NCI-H1092 treated with DMSO at 0.1 percent for 48 hours (cell line): ENCODE measurements around the gene ELMO3.

Experiments used
- DNase-seq: peaks from one replicate; lab custom pipeline; 2025; lab: John Stamatoyannopoulos, UW

ELMO3 gene

DNA sequence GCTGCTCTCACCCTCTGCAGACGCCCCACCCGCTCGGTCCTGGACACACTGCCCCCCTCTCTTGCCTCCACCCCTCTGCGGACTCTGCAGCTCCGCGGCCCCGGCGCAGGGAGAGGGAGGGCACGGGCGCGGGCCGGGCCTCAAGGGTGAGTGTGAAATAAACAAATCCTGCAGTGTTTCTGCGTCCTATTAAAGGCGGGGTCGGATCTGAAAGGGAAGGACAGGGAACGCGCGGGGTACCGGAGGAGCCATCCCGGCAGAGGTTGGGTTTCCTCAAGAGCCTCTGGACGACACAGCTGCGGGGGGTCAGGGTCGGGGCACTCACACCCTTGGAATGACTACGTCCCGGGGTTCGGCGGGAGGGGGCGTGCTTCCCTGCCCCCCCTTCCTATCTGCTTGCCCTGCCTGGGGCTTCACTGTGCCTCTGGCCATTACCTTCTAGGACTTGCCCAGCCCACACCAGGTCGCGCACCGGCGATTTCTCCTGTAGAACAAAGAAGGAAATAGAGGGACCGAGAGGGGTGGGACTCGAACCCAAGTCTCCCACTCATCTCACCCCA is 34.9 kb upstream of the ELMO3 start:
- peak; percentile 59 for DNase-seq

DNA sequence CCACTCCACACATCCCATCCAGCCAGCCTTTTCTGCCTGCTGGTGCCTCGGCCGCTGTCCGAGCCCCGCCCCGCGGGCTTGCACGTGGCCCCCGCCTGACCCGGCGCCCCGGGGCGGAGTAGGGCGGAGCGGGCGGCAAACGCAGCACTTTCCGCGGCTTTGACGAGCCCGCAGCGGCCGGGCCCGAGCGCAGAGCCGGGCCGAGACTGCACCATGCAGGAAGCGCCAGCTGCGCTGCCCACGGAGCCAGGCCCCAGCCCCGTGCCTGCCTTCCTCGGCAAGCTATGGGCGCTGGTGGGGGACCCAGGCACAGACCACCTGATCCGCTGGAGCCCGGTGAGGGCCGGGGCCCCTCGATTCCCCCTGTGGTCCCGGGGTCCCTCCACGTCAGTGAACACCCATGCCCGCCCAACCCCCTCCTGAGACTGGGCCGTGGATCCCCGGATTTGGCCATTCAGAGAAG is 34.3 kb upstream of the ELMO3 start, which contains the start of gene HSF4:
Gene HSF4, plus strand, starts transcription at position 147 of the 463 bp plus-strand sequence. Its CDS starts 67 bp downstream, at position 214.
- DNase-seq = no peak

DNA sequence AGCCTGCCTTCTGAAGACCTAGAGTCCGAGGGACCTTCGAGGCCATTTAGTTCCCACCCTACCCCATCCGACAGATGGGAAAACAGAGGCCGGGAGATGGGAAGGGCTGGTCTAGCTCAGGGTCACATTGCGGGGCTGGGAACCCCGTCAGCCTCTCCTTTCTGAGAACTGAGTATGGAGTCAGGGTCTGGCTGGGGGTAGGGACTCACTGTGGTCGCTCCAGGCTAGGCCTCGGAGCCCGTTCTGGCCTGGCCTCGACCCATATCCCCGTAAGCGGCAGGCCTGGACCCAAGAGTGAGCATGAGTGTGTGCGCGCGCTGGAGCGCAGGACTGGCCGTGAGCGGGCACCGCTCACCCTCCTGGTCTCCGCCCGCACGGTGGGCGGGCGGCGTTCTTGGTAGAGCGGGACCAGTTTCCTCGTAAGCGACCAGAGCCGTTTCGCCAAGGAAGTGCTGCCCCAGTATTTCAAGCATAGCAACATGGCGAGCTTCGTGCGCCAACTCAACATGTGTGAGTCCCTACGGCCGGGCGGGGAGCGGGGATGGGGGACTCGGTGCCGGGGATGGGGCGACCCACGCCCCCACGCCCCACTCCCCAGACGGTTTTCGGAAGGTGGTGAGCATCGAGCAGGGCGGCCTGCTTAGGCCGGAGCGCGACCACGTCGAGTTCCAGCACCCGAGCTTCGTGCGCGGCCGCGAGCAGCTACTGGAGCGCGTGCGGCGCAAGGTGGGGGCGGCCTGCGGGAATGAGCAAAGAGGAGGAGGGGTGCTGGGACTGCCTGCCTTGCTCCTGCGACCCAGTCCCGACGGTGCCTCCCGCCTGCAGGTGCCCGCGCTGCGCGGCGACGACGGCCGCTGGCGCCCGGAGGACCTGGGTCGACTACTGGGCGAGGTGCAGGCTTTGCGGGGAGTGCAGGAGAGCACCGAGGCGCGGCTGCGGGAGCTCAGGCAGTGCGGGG is 33.5 kb upstream of the ELMO3 start:
- DNase-seq = no peak

DNA sequence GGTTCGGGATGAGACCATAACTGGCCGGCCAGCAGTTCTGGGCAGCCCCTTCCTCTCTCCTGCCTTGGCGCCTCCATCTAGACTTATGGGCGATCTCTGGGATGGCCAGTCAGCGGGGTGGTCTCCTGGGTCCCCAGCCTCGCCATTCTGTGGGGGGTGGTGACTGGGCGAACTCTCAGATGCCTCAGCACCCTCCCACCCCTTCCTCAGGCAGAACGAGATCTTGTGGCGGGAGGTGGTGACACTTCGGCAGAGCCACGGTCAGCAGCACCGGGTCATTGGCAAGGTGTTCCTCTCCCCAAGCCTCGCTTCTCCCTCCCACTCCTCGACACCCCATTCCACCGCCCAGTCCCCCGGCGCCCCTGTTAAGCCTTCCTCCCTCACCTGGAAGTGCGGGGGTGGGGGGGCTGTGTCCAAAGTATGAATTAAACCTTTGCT is 32.8 kb upstream of the ELMO3 start:
- no peak for DNase-seq

DNA sequence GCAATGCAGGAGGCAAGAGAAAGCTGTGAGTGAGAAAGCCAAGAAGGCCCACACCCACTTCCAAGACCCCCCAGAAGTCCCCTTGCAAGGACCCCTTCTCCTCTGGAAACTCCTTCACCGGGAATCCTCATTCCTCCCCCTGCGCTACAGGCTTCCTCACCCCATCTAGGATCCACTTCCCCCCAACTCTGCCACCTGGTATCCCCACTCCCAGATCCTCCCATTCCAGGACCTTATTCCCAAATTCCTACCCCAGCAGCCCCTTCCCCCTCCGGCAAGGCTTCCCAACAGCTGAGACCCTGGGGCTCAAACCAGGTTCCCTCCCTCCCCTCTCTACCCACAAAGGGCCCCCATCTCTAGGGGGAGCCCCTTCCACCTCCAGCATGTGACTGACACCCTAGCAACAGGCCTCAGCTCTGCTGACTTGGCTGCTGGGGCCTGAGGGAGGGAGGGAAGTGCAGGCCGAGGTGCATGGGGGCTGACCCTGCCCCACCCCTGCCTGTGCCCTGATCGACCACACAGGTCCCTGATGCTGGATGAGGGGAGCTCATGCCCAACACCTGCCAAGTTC is 32.2 kb upstream of the ELMO3 start:
- DNase-seq = no peak

DNA sequence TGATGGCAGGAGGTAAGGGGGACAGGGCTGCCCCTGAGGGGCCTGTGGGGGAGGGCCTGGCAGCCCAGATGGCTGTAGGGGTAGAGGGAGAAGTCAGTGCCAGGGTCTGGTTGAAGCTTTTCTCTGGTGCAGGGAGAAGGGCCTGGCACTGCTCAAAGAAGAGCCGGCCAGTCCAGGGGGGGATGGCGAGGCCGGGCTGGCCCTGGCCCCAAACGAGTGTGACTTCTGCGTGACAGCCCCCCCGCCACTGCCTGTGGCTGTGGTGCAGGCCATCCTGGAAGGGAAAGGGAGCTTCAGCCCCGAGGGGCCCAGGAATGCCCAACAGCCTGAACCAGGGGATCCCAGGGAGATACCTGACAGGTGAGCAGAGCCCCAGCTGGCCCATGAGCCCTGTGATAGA is 31.3 kb upstream of the ELMO3 start:
- DNase-seq = no peak

DNA sequence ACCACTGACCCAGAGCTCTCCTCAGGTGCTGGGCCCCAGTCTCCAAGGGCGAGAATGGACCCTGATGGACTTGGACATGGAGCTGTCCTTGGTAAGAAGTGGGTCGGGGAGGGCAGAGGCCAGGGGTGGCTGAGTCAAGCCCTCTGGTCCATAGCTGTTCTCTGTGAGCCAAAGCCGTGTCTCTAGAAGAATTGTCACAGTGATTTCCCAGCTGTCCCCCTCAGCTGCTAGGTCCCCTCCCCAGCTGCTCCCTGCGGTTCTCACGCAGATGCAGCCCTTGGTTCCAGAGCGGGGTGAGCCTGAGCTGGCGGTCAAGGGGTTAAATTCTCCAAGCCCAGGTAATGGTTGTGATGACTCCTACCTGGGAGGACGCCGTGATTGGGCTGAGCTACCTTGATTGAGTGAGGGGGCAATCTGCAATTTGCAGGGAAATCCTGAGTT is 29.9 kb upstream of the ELMO3 start:
- no peak for DNase-seq

DNA sequence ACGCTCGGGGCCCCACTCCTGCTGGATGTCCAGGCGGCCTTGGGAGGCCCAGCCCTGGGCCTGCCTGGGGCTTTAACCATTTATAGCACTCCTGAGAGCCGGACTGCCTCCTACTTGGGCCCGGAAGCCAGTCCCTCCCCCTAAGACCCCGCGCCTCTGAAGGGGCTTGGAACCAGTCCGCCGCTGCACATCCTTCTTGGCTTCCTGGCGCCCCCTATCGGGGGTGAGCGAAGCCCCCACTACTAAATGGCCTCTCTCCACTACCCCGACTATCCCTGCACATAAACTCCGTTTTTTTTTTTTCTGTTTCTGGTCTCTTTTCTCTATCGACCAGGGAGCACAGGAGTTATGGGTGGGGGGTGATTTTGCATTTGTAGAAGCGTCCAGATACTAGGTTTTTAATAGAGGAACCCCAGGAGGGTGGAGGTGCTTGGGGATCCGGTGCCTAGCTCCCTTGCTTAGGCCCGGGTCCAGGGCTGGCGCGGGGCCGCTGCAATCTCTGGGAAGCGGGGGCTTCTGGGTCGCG is 29.2 kb upstream of the ELMO3 start:
- no peak for DNase-seq

DNA sequence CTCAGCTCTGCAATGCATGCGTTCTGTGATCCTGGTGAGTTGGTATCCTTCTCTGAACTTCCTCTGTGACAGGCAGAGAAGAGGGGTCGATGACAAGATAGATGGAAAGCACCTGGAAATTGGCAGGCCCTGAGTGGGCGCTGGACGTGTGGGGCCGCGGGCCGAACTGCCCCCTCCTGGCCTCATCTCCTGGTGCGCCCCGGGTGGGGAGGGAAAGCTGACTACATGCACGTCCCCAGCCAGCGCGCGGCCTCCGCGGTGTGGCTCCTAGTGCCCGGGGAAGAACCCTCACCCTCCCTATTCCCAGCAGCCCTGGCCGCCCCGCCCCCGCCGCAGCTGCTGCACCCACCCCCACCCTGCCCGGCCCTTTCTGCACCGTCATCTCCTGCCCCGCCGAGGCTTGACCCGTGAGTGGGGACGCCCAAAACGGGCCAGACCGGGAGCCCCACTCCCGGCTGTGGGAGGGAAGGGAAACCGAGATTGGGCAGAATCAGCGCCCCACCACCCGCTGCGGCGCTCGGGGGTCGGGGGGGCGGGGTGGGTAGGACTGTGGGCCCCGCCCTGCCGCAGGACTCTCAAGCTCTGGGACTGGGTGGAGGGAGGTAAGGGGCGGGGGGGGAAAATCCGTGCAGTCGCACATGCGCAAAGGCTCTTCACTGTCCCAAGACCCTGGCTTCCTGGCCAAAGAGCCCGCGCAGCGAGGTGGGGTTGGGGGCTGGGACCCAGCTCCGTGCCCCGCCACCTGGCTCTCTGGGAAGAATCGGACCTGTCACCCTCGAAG is 28.6 kb upstream of the ELMO3 start, which contains the start of gene NOL3:
Gene NOL3, plus strand, starts transcription at position 371 of the 781 bp plus-strand sequence.
- DNase-seq = no peak

DNA sequence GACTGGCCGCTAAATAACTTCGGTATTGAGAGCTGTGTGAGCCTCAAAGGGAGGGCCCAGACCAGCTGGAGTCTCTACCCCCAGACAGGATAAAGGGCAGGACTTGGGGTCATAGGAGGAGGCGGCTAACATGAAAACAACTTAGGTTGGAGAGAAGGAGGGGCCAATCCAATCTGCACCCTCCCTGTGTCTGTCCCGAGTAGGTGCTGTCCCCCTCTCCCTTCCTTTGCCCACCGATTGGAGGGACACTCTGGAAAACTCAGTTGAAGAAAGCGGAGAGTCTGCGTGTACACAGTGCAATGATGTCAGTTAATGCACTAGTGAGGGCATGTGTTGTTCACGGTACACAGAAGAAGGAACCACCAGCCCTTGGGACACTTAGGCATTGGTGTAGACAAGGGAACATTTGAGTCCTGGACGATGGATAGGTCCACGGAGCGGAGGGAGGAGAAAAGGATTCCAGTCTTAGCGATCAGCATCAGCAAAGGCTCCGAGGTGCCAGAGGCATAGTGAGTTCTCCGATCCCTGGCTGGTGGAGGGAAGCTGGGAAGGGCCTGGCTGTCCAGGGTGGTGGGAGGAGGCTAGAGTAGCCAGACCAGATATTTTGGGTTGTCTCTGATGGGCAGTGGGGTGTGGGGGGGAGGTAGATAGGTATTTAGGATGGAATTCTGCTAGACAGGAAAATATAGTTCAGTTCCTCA is 27.8 kb upstream of the ELMO3 start:
- DNase-seq = no peak

DNA sequence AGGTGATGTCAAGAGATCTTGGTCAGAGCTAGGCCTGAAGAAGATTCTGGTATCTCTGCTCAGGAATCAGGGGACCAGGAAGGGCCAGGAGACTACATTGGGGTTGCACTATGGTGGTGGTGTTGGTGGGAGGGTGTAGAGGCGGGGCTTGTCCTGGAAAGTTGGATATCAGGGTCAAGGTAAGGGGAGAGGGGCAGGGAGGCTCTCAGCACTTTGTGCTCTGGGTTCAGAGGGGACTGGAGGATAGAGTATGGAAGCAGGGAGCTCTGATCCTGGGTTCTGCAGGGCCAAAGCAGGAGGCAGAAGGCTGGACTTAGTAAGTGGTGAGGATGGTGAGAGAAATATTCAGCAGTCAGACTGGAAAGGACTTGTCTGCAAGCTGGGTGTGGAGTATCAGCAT is 25.6 kb upstream of the ELMO3 start:
- DNase-seq = no peak

DNA sequence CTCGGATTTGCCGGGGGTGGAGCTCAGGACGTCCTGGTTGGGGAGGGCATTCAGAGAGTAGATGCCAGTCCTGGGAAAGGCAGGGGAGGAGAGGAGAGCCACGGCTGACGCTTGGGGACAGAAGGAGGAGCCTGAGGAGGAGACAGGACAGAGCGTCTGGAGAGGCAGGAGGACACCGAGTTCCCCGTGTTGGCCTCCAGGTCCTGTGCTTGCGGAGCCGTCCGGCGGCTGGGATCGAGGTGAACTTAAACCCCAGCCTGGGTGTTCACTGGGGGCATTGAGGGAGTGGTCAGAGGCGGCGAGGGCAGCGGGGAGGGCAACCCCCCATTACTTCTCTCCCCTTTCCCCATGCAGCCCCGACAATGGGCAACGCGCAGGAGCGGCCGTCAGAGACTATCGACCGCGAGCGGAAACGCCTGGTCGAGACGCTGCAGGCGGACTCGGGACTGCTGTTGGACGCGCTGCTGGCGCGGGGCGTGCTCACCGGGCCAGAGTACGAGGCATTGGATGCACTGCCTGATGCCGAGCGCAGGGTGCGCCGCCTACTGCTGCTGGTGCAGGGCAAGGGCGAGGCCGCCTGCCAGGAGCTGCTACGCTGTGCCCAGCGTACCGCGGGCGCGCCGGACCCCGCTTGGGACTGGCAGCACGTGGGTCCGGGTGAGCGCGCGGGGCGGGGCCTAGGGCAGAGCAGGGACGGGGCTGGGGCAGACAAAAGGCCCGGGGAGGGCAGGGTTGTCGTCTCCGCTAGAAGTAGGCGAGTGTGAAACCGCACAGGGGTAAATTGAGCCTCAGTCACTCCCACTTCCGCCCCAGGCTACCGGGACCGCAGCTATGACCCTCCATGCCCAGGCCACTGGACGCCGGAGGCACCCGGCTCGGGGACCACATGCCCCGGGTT is 24.9 kb upstream of the ELMO3 start:
- DNase-seq = peak; percentile 66

DNA sequence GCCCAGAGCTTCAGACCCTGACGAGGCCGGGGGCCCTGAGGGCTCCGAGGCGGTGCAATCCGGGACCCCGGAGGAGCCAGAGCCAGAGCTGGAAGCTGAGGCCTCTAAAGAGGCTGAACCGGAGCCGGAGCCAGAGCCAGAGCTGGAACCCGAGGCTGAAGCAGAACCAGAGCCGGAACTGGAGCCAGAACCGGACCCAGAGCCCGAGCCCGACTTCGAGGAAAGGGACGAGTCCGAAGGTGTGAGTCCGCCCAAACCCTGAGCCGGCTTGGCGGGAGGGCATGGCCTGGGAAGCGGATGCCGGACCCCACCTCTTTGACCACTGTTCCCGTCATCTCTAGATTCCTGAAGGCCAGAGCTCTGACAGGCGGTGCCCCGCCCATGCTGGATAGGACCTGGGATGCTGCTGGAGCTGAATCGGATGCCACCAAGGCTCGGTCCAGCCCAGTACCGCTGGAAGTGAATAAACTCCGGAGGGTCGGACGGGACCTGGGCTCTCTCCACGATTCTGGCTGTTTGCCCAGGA is 24.2 kb upstream of the ELMO3 start:
- DNase-seq = no peak

DNA sequence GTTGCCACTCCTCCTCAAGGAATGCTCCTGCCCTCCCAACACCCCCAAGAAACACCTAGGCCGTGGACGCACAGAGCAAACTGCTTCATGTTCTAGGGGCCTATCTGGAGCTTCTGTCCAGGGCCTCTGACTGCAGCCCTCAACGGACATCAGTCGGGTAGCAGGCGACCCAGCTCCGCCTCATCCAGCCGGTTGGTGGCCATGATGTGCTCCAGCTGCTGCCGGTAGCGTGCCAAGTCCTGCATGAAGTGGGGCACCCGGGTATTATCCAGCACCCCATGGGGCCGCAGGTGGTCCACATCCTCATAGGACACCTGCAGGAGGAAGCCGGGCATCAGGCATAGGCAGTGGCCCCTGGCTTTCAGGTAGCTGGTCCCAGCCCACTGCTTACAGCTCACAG is 22.3 kb upstream of the ELMO3 start:
- no peak for DNase-seq

DNA sequence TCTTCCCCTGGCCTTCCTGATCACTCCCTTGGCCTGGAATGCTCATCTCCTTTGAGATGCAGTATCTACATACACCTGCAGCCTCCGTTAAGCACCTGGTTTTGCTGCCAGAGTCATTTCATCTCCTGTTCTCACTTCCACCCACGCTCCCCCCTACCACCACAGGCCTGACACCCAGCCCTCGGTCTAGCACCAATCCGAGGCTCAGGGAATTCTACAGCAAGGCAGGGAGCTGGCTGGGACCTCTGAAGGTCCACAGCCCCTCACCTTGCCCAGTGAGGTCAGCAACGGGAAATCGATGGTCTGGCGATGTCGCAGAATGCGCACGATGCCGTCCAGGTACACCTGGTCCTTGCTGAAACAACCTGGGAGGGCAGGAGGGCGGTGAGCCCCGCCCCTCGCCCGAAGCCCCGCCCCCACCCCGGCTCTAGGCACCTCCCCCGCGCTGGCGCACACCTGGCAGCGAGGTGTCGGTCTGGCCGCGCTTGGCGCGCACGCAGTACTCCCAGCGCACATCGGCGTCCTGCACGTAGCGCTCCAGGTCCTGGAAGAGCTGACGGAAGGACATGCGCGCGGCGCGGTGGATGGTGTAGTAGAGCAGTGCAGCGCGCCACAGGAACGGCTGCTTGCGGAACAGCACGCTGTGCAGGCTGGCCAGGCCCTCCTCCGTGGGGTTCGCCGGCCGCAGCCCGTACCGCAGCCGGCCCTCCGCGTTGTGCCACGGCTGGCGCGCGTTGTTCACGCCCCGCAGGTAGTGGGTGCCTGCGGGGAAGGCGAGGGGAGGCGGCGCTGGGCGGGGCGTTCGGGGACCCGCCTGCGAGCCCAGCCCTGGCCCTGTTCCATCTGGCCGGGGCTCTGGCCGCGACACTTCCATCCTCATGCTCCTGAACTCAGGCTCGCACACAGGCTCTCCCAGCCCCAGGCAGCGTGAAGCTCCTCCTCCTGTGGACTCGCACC is 20.9 kb upstream of the ELMO3 start:
- peak; percentile 47 for DNase-seq

DNA sequence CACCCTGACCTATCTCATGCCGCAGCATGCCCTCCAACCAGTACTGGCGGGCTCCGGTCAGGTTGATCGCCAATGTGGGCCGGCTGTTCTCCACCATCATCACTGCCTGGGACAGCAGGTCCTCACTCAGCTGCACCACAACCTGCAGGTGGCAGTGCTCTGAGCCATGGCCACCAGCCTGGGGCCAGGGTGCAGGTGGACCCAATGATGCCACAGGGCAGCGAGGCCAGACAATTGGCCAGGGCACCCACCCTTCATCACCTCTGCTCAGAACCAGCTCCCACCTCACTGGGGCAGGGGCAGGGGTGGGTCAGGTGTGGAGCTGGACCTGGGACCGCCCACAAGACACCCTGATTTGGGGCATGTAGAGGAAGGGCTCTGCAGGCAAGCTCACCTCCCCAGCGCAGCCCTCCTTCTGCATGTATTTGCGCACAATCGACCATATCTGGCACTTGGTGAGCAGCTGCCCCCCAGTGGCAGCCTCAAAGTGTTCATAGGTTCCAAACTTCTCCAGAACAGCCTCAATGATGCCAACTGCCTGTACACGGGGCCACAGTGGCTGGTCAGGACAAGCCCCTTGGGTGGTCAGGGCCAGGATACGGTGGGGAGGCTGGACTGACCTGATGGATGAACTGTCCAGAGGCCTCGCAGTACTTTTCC is 19.4 kb upstream of the ELMO3 start:
- DNase-seq = no peak

DNA sequence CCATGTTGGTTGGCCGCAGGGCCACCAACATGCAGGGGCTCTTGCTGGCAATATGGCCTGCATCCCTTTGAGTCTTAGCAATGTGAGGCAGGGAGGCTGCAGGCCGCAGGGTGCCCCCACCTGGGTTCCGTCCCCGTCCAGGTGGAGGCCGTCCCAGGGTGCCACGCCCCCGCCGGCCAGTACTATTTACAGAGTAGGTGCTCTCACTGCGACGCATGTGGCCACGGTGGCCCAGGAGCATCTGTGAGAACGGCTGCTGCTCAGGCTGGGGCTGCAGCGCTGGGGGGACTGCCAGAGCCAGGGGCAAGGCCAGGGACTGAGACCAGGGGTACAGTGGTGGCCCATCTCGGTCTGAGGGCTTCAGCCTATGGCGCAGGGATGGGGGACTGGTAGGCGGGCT is 18.8 kb upstream of the ELMO3 start:
- no peak for DNase-seq

DNA sequence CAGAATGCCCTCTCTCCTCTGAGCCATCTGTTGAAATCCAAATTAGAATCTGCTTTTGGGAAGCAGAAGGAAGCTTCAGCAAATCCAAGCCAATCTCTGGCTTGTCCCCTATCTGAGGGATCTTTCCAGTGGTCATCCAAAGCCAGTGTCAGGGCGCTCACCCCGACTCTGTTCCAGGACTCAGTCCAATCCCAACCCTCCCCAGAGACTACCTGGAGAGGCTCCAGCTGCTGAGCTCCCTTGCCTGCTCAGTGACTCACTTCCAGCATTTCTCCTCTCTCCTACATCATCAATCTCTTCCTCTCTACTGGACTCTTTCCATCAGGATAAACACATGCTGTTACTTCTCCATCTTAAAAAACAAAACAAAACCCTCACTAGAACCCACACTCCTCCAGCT is 17.6 kb upstream of the ELMO3 start:
- no peak for DNase-seq
